ENCODE measurements around the gene PRKACA.
"Not testable (repeated sequence)": the region's sequence is repeated elsewhere in the genome, so short reads cannot be mapped to it uniquely, and the experiment has no call there.

Gene PRKACA

DNA sequence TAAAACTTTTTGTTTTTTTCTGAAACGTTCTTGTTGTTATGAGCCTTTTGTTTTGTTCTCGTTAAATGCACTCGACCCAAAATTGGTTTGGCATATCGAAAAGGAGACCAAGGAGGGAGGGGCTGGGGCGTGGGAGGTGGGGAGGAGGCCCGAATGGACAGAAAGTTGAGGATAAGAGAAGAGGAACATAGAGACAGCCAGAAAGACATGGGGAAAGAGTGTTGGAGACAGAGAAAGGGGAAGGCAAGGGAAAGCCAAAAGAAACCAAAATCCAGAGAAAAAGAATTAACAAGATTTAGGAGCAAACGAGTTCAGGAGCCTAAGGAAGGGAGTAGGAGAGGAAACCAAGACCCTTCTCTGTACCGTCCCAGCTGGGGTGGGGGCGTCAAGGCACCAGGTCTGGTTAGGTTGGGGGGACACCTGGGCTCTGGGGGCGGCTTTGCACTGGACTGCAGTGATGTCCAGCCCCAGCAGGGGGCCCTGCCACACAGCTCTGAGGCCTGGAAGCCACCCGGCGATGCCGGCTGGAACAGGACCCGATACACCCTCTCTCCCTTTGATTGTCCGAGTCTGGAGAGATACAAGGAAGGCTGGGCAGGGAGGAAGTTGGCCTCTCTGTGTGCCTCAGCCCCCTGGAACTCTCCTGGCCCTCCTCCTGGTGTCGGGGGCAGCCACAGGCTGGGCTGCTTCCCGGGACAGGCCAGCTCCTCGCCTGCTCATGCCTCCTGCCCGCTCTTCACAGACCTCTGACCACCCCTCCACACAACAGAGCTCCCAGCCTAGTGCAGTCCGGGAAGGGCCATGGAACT is 30.4 kb upstream of the PRKACA start:
- DNase-seq (ENCODE audit: low read depth in 2 of 2) = no peak

DNA sequence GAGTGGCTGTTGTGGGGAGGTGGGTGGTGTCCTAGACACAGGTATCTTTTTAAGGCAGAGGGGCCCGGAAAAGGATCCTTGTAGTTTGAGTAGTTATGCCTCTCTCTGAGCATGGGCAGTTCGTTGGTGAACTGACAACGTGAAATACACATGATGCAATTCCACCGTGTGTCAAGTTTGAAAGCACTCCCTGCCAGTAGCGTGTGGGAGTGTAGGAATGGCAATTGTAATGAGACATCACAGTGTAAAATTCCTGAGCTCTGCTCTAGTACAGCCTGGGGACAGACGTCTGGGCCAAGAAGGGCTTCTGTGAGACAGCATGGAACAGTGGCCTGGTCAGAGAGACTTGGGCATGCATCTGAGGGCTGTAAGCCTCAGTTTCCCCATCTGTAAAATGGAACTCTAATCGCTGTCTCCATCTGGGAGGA is 29.2 kb upstream of the PRKACA start:
- no peak for DNase-seq (ENCODE audit: low read depth in 2 of 2)

DNA sequence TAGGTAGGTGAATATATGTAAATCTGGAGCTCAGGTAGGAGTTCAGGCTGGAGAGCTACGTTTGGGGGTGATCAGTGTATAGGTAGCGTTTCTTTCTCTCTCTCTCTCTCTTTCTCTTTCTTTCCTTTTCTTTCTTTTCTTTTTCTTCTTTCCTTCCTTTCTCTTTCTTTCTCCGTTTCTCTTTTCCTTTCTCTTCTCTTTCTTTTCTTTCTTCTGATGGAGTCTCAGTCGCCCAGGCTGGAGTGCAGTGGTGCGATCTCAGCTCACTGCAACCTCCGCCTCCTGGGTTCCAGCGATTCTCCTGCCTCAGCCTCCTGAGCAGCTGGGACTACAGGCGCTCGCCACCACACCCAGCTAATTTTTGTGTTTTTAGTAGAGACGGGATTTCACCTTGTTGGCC is 28.6 kb upstream of the PRKACA start:
- DNase-seq (ENCODE audit: low read depth in 2 of 2) = not testable (repeated sequence)

DNA sequence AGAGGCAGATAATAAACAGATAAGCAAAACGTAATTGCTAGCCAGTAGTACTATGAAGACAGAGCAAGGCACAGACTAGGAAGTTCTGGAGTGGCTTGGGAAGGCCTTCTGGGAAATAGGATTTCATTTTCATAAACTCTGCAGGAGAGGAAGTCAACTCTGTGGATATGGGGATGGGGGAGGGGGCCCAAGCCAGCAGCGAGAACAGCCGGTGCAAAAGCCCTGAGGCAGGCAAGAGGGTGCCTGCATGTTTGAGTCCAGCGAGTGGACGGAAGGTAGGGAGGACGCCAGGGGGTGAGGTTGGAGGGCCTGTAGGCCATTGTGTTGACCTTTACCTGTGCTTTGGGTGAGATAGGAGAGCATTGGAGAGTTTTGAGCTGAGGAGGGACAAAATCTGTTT is 27.8 kb upstream of the PRKACA start:
- DNase-seq (ENCODE audit: low read depth in 2 of 2) = no peak

DNA sequence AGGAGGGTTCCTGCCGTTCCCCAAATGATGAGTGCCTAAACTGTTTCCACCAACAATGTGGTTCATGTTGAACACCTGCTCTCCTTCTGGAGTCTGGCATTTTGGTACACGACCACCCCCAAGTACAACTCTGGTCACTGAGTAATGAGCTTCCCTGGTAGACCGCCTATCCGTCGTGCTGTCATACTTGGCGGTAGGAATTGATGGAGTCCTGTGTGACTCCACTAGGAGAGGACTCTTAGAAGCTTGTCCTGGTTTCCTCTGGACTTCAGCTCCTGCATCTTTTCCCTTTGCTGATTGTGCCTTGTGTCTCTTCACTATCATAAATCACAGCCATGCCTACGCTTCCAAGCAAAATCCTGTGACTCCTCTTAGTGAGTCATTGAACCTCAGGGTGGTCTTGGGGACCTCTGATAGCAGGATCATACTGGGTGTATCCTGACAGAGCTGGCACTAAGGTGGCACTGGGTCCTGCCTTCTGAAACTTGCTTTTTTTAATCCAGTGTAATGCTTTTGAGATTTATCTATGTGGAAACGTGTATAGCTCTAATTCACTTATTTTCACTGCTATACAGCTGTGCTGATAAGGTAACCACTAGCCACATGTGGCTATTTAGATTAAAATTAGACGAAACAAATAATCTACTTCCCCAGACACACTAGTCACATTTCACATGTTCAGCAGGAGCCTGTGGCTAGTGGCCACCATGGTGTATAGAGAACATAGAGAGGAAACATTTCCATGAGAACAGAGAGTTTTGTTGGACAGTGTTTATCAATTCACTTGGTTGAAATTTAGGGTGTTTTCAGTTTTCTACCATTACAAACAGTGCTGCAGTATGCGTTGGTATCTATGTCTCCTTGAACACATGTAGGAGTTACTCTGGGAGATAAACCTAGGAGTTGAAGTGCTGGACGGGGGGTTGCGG is 25.0 kb upstream of the PRKACA start:
- no peak for DNase-seq (ENCODE audit: low read depth in 2 of 2)

DNA sequence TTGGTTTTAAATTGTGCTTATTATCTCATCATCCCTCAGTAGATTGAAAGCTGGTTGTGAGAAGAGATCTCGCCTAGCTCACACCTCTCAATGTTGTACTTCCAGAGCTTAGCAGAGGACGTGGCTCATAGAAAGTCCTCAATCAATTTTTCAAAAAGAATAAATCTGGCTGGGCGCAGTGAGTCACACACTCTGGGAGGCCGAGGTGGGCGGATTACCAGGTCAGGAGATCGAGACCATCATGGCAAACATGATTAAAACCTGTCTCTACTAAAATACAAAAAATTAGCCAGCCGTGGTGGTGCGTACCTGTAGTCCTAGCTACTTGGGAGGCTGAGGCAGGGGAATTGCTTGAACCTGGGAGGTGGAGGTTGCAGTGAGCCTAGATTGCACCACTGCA is 23.5 kb upstream of the PRKACA start:
- no peak for DNase-seq (ENCODE audit: low read depth in 2 of 2)

DNA sequence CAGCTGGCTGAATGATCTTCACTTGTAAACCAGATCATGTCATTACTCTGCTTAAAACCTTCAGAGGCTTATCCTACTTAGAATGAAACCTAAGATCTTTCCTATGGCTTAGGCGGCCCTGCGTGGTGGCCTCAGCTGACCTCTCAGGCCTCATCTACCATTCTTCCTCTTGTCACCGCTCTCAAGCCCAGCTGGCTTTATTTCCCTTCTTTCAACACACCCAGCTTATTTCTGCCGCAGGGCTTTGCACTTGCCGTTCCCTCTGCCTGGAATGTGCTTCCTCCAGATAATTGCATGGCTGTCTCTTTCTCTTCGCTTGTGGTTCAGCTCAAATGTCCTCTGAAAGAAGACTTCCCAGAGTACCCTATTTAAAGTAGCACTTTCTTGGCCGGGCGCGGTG is 22.4 kb upstream of the PRKACA start:
- DNase-seq (ENCODE audit: low read depth in 2 of 2) = no peak

DNA sequence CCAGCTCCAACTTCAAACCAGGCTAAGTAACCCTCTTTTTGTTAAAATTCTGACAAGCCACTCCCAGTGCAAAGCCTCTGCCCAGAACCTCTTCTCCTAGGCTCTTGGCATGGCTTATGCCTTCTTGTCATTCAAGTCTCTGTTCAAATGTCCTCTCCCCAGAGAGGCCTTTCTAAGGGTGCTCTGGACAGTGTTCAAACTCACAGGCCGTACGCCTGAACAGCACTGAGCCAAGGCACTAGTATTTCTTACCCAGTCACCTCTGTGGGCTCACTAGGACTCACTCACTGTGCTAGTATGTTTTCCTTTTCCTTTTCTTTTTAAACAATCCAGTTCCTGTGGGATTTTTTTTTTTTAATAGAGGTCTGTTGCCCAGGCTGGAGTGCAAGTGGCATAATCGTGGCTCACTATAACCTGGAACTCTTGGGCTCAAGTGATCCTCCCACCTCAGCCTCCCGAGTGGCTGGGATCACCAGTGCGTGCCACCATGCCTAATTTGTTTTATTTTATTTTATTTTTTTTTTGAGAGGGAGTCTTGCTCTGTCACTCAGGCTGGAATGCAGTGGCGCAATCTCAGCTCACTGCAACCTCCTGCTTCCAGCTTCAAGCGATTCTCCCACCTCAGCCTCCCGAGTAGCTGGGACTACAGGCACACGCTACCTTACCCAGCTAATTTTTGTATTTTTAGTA is 21.2 kb upstream of the PRKACA start:
- no peak for DNase-seq (ENCODE audit: low read depth in 2 of 2)

DNA sequence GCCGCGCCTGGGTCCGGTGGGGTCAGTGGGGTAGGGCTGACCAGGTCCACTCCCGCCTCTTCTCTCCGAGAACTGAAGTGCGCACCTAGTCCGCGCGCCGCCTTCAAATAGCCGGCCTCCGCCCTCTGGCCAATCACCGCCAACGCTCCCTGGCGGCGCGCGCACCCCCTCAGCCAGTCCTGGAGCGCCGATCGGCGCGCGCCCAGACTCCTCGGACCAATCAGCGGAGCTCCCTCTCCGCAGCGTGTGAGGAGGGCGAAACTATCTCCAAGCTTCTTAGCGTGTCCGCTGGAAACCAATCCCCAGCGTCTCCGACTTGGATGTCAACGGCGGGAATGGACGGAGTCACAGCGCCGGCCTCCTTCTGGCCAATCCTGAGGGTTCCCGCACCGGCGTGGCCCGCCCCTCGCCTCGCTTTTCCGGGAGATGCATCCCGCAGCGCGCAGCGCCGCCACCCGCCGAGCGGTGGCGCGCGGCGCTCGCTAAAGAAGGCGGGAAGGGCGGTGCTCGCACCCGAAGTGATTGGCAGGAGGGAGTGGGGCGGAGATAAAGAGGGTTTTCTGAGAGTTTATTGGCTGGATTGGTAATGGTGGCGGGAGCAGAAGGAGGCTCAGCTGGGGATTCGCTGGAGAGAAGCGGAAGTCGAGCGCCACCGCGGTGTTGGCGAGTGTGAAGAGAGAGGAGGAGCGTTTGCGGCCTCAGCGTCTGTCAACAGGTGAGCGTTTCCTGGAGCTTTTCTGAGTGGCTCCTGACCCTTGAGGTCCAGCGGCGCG is 19.1 kb upstream of the PRKACA start, which contains the start of gene ASF1B:
ASF1B (minus strand) TSS at position 81 of the 773 bp plus-strand sequence. CDS start 133 bp downstream, outside the sequence.
- peak; percentile 95 to 99 for DNase-seq (ENCODE audit: low read depth in 2 of 2)

DNA sequence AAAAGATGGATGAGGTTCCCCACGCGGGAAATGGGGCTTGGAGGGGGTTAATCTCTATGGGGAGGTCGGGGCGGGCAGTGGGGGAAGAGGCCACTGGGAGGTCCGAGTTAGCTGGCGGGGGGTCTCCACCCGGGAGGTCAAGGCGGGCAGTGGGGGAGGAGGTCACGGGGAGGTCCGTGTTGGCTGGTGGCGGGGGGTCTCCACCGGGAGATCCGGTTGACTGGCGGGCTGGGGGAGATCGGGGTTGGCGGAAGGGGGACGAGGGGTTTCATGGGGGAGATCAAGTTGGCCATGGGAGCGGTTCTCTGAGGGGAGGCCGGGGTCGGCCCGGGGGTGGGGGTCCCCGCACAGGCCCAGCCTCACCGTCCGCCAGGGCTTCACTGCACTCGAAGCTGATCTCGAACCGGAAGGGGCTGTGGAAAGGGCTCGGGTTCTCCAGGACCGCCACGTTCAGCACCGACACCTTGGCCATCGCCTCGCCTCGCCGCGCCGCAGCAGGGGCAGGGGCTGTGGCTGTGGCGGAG is 18.5 kb upstream of the PRKACA start:
- DNase-seq (ENCODE audit: low read depth in 2 of 2) = no peak

DNA sequence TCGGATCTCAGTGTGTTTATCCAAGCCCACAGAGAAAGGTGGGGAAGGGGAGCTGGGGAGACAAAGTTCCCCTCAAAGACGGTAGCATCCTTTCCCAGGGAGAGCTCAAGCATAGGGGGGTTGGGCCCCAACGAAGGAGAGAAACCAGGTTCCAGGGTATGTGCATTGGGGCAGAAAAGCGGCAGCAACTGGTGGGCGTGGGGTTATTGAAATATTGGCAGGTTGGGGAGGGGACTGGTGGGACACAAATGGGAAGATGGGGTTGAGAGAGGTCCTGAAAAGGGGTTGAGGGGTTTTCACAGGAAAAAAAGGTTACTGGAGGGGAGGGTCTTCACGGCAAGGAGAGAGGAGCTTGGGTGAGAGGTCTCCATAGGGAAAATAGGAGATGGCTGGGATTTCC is 17.8 kb upstream of the PRKACA start:
- no peak for DNase-seq (ENCODE audit: low read depth in 2 of 2)

DNA sequence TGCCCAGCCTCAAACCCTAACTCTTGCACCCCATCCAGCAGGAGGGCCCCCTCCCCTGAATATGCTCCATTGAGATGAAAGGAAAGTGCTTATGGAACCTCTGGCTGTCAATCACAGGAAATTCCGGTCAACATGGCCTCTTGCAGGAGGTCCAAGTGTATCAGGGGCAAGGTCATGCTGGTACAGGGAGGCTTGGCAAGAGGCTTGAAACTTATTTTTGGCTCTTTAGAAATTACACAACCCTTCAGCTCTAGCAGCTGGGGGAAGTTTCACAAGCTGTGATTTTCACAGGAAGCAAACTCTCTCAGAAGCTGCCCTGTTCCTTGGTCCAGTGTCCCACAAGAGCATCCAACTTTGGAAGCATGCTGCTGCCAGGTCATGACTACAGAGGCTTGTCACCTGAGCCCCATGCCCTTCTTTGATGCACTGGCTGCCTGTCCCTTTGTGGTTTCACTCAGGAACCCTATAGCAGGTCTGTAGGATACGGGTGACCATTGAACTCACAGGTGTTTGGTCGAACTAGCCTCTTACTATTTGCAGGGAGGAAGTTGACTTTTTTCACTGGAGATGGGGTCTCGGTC is 10.5 kb upstream of the PRKACA start:
- DNase-seq (ENCODE audit: low read depth in 2 of 2) = no peak

DNA sequence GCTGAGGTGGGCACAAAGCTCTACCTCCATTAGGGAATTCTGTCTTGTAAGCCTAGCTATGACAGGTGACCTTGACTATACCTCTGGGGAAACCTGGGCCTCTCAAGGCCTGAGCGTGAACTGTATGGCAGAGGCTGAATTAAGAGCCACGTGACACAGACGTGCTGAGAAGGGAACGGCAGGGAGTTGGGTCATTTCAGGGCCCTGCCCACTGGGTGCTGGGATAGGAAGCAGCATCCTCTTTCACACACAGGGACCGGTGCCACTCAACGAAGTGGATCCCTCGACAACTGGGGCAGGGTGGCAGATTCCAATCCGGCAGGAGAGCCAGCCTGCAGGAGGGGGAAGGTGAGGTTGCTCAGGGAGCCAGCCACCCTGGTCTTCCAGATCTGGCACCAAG is 9.6 kb upstream of the PRKACA start:
- no peak for DNase-seq (ENCODE audit: low read depth in 2 of 2)

DNA sequence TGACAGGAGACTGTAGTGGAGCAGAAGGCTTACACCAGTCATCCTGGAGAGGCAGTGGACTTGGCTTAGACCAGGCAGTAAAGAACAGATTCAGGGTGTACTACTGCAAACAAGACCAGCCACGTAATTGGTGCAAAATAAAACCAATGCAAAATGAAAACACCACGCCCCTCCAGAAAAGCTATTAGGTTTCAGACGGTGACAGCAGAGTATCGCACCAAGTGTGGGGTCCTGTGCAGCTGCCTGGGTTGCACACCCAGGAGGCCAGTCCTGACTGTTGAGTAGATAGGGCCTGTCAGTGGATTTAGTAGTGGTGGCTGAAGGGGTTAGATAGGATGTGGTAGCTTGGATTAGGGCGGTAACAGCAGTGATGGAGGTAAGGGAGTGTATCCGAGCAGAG is 5.4 kb upstream of the PRKACA start:
- no peak for DNase-seq (ENCODE audit: low read depth in 2 of 2)

DNA sequence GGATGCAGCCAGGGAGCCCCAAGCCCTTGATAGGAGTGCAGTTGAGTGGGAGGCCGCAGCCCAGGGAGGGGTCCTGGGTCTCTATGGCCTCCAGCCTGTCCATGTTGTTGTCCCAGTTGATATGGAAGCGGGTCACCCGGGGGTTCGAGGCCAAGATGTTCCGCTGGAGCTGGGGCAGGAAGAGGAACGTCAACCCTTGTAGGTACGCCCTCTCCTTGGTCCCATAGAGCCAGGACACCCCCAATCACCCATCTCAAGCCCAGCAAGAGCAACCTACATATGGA is 2.9 kb upstream of the PRKACA start:
- no peak for DNase-seq (ENCODE audit: low read depth in 2 of 2)

DNA sequence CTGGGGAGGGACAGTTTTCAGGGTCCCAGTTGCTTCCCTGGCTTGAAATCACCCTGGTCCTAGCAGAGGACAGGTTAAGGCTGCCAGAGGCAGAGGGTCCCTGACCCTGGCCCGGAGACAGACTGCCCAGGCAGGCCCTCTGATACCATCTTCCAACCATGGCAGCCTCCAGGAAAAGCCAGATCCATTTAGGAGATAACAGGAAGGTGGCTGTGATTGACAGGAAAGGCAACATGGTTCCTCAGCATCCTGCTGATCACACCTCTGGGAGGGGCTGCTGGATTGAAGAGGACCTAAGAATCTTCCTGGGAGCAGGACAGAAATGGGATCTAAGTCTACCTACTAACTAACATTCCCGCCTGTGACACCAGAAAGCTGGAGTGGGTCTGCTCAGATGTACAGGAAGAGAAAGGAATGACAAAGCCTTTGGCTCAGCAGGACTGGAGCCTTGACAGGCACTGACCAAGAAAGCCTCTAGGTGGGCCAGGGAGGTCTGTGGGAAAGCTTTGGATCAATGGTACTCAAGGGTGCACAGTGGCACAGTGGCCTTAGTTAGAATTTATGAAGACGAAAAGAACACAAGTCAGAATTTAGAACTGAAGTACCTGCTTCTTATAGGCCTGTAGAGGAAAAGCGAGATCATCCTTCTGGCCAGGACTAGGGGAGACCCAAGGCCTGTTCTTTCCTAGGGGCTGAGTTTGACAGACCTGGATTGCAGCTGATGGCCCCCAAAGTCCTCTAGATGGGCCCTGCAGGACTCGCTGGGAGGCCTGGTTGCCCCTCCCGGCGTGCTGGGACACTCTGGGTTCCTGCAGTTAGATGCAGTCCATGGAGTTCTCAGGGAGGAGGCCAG is 2.3 kb upstream of the PRKACA start:
- no peak for DNase-seq (ENCODE audit: low read depth in 2 of 2)

DNA sequence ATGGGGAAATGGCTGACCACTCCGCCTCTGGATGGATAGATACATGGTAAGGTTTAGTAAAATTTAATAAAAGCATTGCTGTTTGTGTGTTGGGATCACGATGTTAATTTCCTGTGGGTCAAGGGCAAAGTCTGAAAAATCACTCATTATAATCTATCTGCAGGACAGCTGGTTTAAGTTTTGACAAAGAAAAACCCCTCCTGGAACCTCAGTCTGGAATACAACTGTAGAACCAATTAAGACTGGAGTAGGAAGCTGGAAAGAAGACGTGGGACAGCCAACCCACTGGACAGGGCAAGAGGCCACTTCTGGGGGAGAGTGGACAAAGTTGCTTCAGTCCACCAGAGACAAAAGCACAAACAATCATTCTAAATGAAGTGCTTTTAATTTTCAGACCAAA is 1.6 kb upstream of the PRKACA start:
- DNase-seq (ENCODE audit: low read depth in 2 of 2) = no peak

DNA sequence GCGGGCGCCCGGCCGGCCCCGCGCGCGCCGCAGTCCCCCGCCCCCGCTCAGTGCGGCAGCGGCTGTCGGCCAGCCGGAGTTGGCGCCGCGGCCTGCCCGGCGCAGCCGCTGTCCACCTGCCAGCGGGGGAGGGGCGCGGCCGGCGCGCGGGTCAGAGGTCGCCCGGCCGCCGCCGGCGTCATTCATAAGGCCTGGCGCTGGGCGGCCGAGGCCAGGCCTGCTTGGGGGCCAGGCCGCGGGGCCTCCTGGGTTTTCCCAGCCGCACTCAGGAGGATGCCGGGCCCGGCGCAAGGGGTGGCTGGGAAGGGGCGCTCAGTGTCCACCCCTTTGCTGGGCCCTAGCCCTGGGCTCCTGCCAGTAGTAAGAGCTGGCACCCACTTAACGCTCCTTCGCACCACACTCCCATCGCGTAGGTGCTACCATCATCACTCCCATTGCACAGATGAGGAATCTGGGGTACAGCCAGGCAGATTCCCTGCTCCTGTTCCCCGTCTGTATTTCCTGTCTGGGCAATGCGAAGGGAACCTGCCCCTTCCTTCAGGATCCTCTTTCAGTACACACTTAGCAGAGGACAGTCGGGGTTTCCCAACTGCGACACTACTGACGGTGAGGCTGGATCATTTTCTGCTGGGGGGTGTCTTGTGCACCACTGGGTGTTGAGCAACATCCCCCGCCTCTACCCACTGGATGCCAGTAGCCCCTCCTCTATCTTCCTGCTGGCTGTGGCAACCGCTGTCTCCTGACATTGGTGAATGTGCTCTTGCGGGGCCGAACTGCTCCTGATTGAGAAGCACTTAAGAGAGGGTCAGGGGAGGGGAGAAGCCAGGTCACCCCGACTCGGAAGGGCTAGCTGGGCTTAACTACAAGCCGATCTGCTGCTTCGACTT is 846 bp upstream of the PRKACA start:
- no peak for DNase-seq (ENCODE audit: low read depth in 2 of 2)

Data from stimulated activated CD4-positive, alpha-beta T cell treated with anti-CD3 and anti-CD28 coated beads, Interleukin-15, amount 100 ng/mL, for 48 hours (primary cell).